ENCODE measurements around the gene PLG.
"Not testable (repeated sequence)": the region's sequence is repeated elsewhere in the genome, so short reads cannot be mapped to it uniquely, and the experiment has no call there.

Gene PLG

GRCh38 chr6:160780656-160781055, 78.6 kb downstream of the PLG start:
- DNase-seq = not testable (repeated sequence)

- no peak for DNase-seq
Measured at GRCh38 chr6:160781298-160781697, 79.3 kb downstream of the PLG start.

GRCh38 chr6:160782228-160782627, 80.2 kb downstream of the PLG start:
- no peak for DNase-seq

- no peak for DNase-seq
Measured at GRCh38 chr6:160783741-160784140, 81.7 kb downstream of the PLG start.

- DNase-seq = not testable (repeated sequence)
Measured at GRCh38 chr6:160788126-160788525, 86.1 kb downstream of the PLG start.

GRCh38 chr6:160788806-160789205, 86.8 kb downstream of the PLG start:
- no peak for DNase-seq

GRCh38 chr6:160789263-160790027, 87.4 kb downstream of the PLG start:
- DNase-seq = no peak

- DNase-seq = no peak
Measured at GRCh38 chr6:160790028-160790792, 88.2 kb downstream of the PLG start.

- no peak for DNase-seq
Measured at GRCh38 chr6:160791459-160791858, 89.4 kb downstream of the PLG start.

GRCh38 chr6:160791981-160792418, 90.0 kb downstream of the PLG start:
- DNase-seq = no peak

GRCh38 chr6:160792708-160793107, 90.7 kb downstream of the PLG start:
- no peak for DNase-seq

- DNase-seq = no peak
Measured at GRCh38 chr6:160793652-160794051, 91.6 kb downstream of the PLG start.

GRCh38 chr6:160795721-160796120, 93.7 kb downstream of the PLG start:
- no peak for DNase-seq

- DNase-seq = no peak
Measured at GRCh38 chr6:160798625-160799024, 96.6 kb downstream of the PLG start.

- DNase-seq = no peak
Measured at GRCh38 chr6:160799801-160800506, 97.9 kb downstream of the PLG start.

GRCh38 chr6:160801418-160801817, 99.4 kb downstream of the PLG start:
- DNase-seq = no peak

- not testable (repeated sequence) for DNase-seq
Measured at GRCh38 chr6:160802049-160802448, 100.0 kb downstream of the PLG start.
